Fibroblast of the aortic adventitia (primary cell): ENCODE data around the gene DNASE1. TPM values are rescaled to one million over a fixed set of nuclear protein-coding genes. Genes with fewer than 3 reads are reported as not detected.

Source experiments
- DNase-seq: peaks from one replicate; pipeline ENCODE4 v3.0.0-alpha.2; 2010; ENCODE audit warnings: low read depth
- H3K4me3 ChIP-seq: 2 replicates; pipeline ENCODE4 v1.5.1; 2011; ENCODE audit warnings: low read depth, mild to moderate bottlenecking, control low read depth, low read length, moderate library complexity
- total RNA-seq: library from RNA; depleted of rRNA; stranded (reverse); fragments of >200 nt; gene quantifications from 2 replicates; pipeline ENCODE4 v1.2.3, GENCODE V29; 2012; ENCODE audit warnings: low replicate concordance
- TF ChIP-seq, protein P1 (sequence below): IDR thresholded peaks from 2 replicates; pipeline ENCODE4 v1.5.1; 2011; ENCODE audit warnings: mild to moderate bottlenecking, low read length, control low read depth, inconsistent platforms; ENCODE audit not compliant: insufficient read depth

The DNASE1 gene
- total RNA-seq, 1 donor, result 11.8 TPM

DNA sequence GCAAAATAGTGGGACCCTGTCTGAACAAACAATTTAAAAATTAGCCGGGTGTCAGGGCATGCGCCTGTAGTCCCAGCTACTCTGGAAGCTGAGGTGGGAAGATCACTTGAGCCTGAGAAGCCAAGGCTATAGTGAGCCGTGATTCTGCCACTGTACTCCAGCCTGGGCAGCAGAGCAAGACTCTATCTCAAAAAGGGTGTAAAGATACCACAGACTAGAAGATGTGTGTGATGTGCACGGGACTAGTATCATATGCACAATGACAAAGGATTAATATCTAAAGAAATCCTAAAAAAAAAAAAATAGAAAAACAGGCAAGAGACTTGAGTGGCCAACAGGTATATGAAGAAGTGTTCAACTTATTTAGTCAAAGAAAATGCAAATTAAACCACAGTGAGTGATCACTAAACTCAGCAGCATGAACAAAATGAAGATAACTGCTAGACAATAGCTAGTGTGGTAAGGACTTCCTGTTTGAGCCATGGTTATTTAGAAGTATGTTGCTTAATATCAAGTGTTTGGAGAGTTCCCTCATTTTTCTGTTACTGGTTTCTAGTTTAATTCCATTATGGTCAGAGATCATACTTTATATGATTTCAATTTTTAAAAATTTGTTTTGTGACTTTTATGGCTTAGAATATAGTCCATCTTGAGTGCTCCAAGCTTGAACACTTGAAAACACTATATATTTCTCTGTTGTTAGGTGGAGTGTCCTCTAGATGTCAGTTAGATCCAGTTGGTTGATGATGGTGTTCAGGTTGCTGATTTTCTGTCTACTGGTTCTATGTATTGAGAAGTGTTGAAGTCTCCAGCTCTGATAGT lies 28.4 kb upstream of the DNASE1 start:
- peak; percentile 47 for DNase-seq
- TF ChIP-seq, protein P1, sequence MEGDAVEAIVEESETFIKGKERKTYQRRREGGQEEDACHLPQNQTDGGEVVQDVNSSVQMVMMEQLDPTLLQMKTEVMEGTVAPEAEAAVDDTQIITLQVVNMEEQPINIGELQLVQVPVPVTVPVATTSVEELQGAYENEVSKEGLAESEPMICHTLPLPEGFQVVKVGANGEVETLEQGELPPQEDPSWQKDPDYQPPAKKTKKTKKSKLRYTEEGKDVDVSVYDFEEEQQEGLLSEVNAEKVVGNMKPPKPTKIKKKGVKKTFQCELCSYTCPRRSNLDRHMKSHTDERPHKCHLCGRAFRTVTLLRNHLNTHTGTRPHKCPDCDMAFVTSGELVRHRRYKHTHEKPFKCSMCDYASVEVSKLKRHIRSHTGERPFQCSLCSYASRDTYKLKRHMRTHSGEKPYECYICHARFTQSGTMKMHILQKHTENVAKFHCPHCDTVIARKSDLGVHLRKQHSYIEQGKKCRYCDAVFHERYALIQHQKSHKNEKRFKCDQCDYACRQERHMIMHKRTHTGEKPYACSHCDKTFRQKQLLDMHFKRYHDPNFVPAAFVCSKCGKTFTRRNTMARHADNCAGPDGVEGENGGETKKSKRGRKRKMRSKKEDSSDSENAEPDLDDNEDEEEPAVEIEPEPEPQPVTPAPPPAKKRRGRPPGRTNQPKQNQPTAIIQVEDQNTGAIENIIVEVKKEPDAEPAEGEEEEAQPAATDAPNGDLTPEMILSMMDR, result no peak
- no peak overlapping the region for H3K4me3 ChIP-seq

- no peak overlapping the region for H3K4me3 ChIP-seq
- DNase-seq, result no peak
- TF ChIP-seq, protein P1, result no peak
These were observed 17.0 kb upstream of the DNASE1 start for GRCh38 chr16:3637371-3637923.

GRCh38 chr16:3638916-3639644 lies 15.4 kb upstream of the DNASE1 start:
- TF ChIP-seq, protein P1, result no peak
- no peak for DNase-seq
- H3K4me3 ChIP-seq, result no peak overlapping the region

- no peak for DNase-seq
- TF ChIP-seq, protein P1, result no peak
- no peak overlapping the region for H3K4me3 ChIP-seq
These were observed 14.3 kb upstream of the DNASE1 start for GRCh38 chr16:3640207-3640606.

- TF ChIP-seq, protein P1, result no peak
- no peak for DNase-seq
- H3K4me3 ChIP-seq, result no peak overlapping the region
These were observed 13.6 kb upstream of the DNASE1 start for GRCh38 chr16:3640632-3641501.

DNA sequence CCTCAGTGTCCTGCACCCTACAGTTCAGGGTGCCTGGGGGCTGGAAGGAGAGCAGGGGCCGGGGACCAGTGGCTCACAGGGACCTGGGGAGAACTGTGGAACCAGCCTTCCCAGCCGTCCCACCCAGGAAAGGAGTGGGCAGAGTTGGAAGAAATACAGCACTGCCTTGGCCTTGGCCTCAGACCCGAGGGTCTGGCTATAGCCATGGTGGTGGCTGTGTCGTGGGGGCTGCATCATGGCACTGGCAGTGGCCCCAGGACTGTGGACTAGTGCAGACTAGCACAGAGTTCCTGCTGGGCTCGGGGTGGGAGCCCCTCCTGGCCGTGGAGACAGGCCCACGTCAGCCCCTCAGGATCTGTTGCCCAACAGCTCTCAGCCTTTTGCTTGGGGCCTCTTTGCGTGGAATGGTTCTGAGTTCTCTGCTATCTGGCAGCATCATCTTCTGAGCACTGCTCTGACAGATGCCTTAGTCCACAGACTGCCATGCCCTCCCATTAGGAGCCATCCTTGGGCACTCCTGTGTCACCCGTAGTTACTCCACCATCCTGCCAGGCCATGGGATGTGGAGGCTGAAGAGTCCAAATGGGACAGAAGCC lies 12.6 kb upstream of the DNASE1 start:
- TF ChIP-seq, protein P1, result no peak
- DNase-seq, result no peak
- no peak overlapping the region for H3K4me3 ChIP-seq
